ENCODE measurements around the gene CDK5. TPM values are rescaled to one million over a fixed set of nuclear protein-coding genes. Genes with fewer than 3 reads are reported as not detected.

CDK5 gene
- total RNA-seq = 10 to 100 TPM; 17.6 to 18.2 TPM

DNA sequence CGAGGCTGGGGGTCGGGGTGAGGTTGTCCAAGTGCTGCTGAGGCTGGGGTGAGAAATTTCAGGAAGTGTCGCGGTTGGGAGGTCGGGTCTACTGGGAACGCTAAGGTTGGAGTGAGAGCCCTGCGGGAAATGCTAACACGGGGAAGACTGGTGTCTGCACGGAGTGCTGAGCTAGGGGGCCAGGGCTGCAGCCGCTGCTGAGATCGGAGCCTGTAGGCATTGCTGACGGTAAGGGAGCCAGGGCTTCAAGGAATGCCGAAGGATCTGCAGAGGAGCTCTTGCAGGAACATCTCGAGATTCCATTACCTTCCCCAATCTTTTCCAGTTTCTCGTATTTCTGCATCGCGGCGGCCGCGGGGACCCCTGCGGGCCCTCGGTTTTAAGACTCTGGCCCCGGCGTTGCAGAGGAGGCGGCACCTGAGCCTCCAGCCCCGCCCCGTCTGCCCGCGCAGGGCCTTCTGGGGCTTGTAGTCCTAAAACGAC, at the start of gene CDK5:
CDK5 (minus strand) TSS at position 392 of the 483 bp plus-strand sequence; CDS start at position 343, 49 bp downstream.
- DNase-seq = no peak
- no peaks in the 10 kb centered on the region for H3K9me3 Mint-ChIP-seq
- peaks cover 59% of the 10 kb centered on the region for H3K4me1 Mint-ChIP-seq
- ChIA-PET POLR2A (interaction anchor here (1.0 to 1.3 kb wide), 2 partner anchors 9 to 13 kb away, joined by 3 read pairs; partner anchors contain the start of gene ASIC3), CTCF (no interaction called here)
- H3K36me3 Mint-ChIP-seq (ENCODE audit: low read depth) = peaks cover 11% of the 10 kb centered on the region
- peak within 1 kb of the TSS; percentile 84 for H3K4me3 Mint-ChIP-seq
- peaks cover 1% of the 10 kb centered on the region for H3K27me3 Mint-ChIP-seq
- peak within 1 kb of the TSS; percentile 94 for H3K27ac Mint-ChIP-seq

DNA sequence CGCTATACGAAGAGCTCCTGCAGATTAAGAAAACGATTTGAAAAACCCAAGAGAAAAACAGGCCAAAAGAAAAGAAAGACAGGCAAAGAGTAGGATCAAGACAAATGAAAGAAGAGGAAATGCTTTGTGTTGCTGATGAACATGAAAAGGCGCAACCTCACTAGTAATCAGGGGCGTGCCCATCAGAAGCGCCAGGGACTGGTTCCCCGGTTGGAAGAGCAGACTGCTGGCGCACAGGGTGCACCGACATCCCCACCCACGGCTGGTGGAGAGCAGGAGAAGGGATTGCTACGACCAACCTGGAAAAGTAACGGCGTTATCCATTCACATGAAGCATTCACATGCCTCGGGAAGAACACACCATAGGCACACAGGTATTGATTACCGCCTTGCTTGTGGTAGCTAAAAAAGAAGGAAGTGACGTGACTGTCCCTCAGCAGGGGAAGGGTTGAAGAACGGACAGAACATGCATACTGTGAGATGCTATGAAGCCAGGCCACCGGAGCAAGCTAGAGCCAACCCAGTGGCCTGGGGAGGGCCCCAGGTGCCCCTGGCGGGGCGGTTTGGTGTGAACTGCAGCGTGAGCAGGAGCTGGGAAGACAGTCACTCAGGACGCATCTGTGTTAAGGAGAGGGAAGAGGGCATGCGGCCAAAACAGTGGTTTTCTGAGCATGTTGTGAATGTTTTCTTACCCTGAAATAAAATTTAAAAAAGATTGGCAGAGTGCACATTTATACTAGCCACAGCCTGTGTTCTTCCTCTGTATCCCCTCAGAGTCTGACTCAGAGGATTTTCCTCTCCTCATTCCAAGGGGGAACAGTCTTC, 46.9 kb upstream of the CDK5 start:
- POLR2A ChIA-PET = interaction anchor here (1.2 to 1.3 kb wide), 2 partner anchors 11 to 15 kb away, joined by 4 read pairs; no protein-coding TSS in a partner anchor
- Mint-ChIP-seq H3K27ac (no peak overlapping the region), H3K4me1 (no peaks in the 10 kb centered on the region), H3K27me3 (no peaks in the 10 kb centered on the region), H3K36me3 (ENCODE audit: low read depth) (no peaks in the 10 kb centered on the region), H3K4me3 (no peak overlapping the region), H3K9me3 (no peaks in the 10 kb centered on the region)
- no peak for DNase-seq
- CTCF ChIA-PET = interaction anchor here (1.6 kb wide), 1 partner anchor 86 kb away, joined by 7 read pairs; no protein-coding TSS in a partner anchor

DNA sequence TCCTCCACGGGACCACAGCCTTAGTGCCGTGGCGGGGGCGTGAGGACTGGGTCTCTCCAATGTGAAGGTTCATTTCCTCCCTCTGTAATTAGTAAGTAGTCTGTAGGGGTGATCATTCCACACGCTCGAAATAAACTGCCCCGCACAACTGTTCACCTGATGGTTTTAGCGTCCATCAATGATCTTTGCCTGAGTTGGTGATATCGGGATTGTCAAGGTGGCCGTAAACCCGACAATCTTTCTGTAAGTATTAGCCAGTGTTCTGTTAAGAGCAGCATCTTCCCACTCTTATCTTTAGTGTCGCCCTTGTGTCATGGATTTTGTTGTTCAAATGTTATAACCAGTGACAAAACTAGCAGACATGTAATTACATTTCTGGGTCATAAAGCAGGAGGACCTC, 46.3 kb upstream of the CDK5 start:
- Mint-ChIP-seq H3K9me3 (no peaks in the 10 kb centered on the region), H3K4me3 (no peak overlapping the region), H3K27me3 (no peaks in the 10 kb centered on the region), H3K4me1 (no peaks in the 10 kb centered on the region), H3K36me3 (ENCODE audit: low read depth) (no peaks in the 10 kb centered on the region), H3K27ac (no peak overlapping the region)
- ChIA-PET CTCF (interaction anchor here (0.7 to 1.6 kb wide), 3 partner anchors 14 to 86 kb away, joined by 3 to 7 read pairs (median 5); partner anchors contain the start of gene ABCB8), POLR2A (interaction anchor here (1.2 to 1.3 kb wide), 2 partner anchors 12 to 16 kb away, joined by 4 read pairs; no protein-coding TSS in a partner anchor)
- no peak for DNase-seq

DNA sequence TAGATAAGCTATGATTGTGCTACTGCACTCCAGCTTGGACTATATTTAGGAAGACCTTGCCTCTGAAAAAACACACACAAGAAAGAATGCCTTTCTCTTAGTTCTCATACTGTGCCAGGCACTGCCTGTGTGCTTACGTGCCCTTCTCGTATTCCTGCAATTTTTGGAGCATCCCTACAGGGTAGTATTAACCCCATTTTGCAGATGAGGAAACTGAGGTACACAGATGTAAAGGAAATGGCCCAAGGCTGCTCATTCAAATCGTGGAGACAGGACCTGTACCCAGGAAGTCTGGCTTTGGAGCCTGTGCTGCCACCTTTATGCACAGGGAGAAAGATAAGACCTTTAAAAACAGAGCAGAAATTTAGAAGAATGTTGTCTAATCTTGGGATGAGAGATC, 45.3 kb upstream of the CDK5 start:
- no peaks in the 10 kb centered on the region for H3K9me3 Mint-ChIP-seq
- H3K4me3 Mint-ChIP-seq = no peak overlapping the region
- no peak overlapping the region for H3K27ac Mint-ChIP-seq
- ChIA-PET POLR2A (interaction anchor here (1.3 kb wide), 1 partner anchor 13 kb away, joined by 4 read pairs; no protein-coding TSS in a partner anchor), CTCF (interaction anchor here (0.9 kb wide), 1 partner anchor 74 kb away, joined by 5 read pairs; the partner anchor contains the start of gene ABCB8)
- H3K27me3 Mint-ChIP-seq = no peaks in the 10 kb centered on the region
- no peaks in the 10 kb centered on the region for H3K36me3 Mint-ChIP-seq (ENCODE audit: low read depth)
- H3K4me1 Mint-ChIP-seq = no peaks in the 10 kb centered on the region
- DNase-seq = no peak

- no peaks in the 10 kb centered on the region for H3K27me3 Mint-ChIP-seq
- no peaks in the 10 kb centered on the region for H3K4me1 Mint-ChIP-seq
- no peak for DNase-seq
- H3K4me3 Mint-ChIP-seq = no peak overlapping the region
- H3K27ac Mint-ChIP-seq = no peak overlapping the region
- POLR2A ChIA-PET = no interaction called here
- H3K36me3 Mint-ChIP-seq (ENCODE audit: low read depth) = no peaks in the 10 kb centered on the region
- CTCF ChIA-PET = no interaction called here
- H3K9me3 Mint-ChIP-seq = no peaks in the 10 kb centered on the region
Observed at GRCh38 chr7:151101621-151102396, 44.1 kb upstream of the CDK5 start.

DNA sequence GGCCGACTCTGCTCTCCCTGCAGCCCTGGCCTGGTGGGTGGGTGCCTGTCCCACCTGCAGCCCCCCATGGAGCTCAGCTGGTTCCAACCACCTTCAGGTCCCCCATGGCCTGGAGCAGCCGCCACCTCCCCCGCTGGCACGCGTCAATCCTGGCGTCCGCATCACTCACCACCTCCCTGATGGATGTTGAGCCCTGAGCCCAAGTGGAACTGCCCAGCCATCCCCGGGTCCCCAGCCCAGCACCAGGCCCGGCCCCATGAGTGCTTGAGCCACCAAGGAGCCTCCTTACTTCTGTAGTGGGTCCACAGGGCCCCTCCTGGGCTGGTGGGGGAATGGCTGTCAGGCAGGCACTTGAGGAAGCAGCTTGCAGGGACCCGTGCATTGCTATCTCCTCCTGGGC, 43.2 kb upstream of the CDK5 start:
- ChIA-PET POLR2A (no interaction called here), CTCF (no interaction called here)
- Mint-ChIP-seq H3K27ac (no peak overlapping the region), H3K4me3 (no peak overlapping the region), H3K4me1 (peaks cover 3% of the 10 kb centered on the region), H3K27me3 (no peaks in the 10 kb centered on the region), H3K9me3 (no peaks in the 10 kb centered on the region), H3K36me3 (ENCODE audit: low read depth) (no peaks in the 10 kb centered on the region)
- no peak for DNase-seq

DNA sequence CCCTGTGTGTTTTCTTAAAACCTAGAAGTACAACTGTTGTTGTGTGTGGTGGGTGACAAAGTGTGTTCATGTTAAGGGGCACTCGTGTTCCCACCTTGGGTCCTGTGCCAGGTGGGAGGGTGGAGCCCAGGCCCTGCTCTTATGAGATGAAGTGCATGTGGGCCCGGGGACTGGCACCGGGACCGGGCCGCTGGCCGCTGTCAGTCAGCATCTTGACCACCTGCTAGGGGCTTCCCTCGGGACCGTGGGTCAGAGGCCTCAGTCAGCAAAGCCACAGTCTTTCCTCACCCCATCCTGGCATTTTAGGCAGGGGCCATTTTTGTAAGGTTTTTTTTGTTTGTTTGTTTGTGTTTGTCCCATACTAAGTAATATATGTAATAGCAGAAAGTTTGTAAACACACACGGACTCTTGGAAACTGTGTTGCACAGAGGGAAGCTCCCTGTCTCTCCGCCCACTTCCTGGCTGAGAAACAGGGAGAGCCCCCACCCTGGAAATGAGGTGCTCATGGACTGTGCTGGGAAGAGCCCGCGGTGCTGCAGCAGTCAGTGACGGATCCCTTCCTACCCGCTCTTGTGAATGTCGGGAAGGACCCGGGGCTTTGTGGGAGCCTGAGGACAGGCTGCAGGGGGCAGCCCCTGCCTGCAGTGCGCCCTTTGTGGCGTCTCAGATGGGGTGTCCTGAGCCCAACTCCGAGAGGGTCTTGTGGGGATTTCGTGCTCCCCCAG, 42.0 kb upstream of the CDK5 start:
- Mint-ChIP-seq H3K4me3 (no peak overlapping the region), H3K27ac (no peak overlapping the region), H3K4me1 (peaks cover 5% of the 10 kb centered on the region), H3K36me3 (ENCODE audit: low read depth) (no peaks in the 10 kb centered on the region), H3K9me3 (no peaks in the 10 kb centered on the region), H3K27me3 (no peaks in the 10 kb centered on the region)
- POLR2A ChIA-PET = no interaction called here
- DNase-seq = no peak
- CTCF ChIA-PET = interaction anchor here (0.6 kb wide), 1 partner anchor 334 kb away, joined by 7 read pairs; no protein-coding TSS in a partner anchor

DNA sequence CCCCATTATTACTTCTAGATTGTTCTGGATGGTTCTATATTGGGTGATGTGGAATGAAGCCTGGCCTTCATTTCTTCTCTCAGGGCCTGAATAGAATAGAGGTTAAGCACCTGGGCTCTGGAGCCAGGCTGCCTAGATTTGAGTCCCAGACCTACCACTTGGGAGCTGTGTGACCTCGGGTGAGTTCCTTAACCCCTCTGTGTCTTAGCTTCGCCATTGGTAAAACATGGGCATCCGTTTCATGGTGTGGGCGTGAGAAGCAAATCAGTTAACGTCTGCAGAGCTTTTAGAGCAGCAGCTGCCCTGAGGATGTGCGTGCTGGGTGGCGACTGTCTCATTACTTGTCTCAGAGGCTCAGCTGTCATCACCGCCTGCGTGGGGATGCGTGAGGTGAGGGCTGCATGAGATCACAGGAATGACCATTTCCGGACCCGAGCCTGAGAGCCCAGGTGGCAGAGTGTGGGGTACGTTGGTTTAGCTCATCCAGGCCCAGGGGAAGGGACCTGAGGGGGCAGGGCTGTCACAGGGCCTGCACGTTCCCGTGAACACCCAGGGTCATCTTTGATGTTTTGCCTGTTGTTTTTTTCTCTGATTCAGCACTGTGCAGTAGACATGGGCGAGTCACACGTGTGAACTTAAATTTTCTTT, 38.3 kb upstream of the CDK5 start:
- CTCF ChIA-PET = interaction anchor here (0.7 to 1.8 kb wide), 3 partner anchors 11 to 131 kb away, joined by 3 to 9 read pairs (median 5); partner anchors contain the start of genes ABCB8 and ABCF2

DNA sequence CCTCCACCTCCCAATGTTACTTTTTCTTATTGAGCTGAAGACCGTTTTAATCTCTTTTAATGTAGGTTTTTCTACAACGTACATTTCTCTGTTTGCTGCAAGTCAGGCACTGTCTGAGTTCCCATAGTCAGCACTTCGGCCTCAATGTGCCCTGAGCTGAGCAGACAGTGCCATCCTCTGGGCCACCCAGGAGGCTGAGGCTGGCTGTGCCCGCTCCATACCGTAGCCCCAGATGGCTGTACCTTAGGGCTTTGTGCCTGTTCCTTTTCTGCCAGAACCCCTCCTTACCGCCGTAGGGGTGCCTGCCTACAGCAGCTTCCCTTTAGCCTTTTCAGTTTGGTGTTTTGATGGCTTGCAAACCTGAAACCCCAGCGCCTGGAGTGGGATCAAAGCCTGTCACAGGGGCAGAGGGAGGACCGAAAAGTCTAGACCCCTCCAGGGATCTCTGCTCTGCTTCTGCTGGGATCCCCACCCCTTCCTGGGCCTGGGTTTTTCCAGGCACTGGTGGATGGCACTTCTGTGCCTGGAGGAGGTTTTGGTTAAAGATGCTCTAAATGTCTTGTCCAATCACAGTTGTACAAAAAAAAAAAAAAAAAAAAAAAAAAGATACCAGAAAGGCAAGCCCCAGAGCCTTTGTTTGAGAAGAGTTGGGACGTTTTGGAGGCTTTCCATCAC, 37.6 kb upstream of the CDK5 start:
- H3K27me3 Mint-ChIP-seq = no peaks in the 10 kb centered on the region
- no peaks in the 10 kb centered on the region for H3K36me3 Mint-ChIP-seq (ENCODE audit: low read depth)
- CTCF ChIA-PET = interaction anchor here (0.7 to 1.8 kb wide), 6 partner anchors 10 to 1383 kb away, joined by 3 to 9 read pairs (median 4); partner anchors contain the start of genes ABCB8 and ABCF2
- peaks cover 13% of the 10 kb centered on the region for H3K4me1 Mint-ChIP-seq
- no peaks in the 10 kb centered on the region for H3K9me3 Mint-ChIP-seq
- no peak overlapping the region for H3K4me3 Mint-ChIP-seq
- no peak overlapping the region for H3K27ac Mint-ChIP-seq
- DNase-seq = no peak
- POLR2A ChIA-PET = interaction anchor here (1.5 kb wide), 1 partner anchor 33 kb away, joined by 3 read pairs; no protein-coding TSS in a partner anchor

More for the DNA sequence above, 38.3 kb upstream of the CDK5 start:
- Mint-ChIP-seq H3K27ac (peak overlapping the region; percentile 65), H3K27me3 (no peaks in the 10 kb centered on the region), H3K4me1 (peaks cover 13% of the 10 kb centered on the region), H3K4me3 (no peak overlapping the region), H3K9me3 (no peaks in the 10 kb centered on the region), H3K36me3 (ENCODE audit: low read depth) (no peaks in the 10 kb centered on the region)
- POLR2A ChIA-PET = interaction anchor here (1.5 kb wide), 1 partner anchor 34 kb away, joined by 3 read pairs; no protein-coding TSS in a partner anchor
- no peak for DNase-seq

- H3K36me3 Mint-ChIP-seq (ENCODE audit: low read depth) = no peaks in the 10 kb centered on the region
- peaks cover 13% of the 10 kb centered on the region for H3K4me1 Mint-ChIP-seq
- ChIA-PET POLR2A (interaction anchor here (1.5 kb wide), 1 partner anchor 32 kb away, joined by 3 read pairs; no protein-coding TSS in a partner anchor), CTCF (interaction anchor here (0.7 to 1.8 kb wide), 4 partner anchors 9 to 1382 kb away, joined by 3 to 6 read pairs (median 4); no protein-coding TSS in a partner anchor)
- no peak for DNase-seq
- H3K27ac Mint-ChIP-seq = no peak overlapping the region
- H3K9me3 Mint-ChIP-seq = no peaks in the 10 kb centered on the region
- no peak overlapping the region for H3K4me3 Mint-ChIP-seq
- no peaks in the 10 kb centered on the region for H3K27me3 Mint-ChIP-seq
Observed at GRCh38 chr7:151094675-151095074, 37.0 kb upstream of the CDK5 start.

GRCh38 chr7:151093748-151094147, 36.1 kb upstream of the CDK5 start:
- H3K36me3 Mint-ChIP-seq (ENCODE audit: low read depth) = no peaks in the 10 kb centered on the region
- H3K4me1 Mint-ChIP-seq = peaks cover 18% of the 10 kb centered on the region
- CTCF ChIA-PET = interaction anchor here (1.4 to 1.8 kb wide), 2 partner anchors 9 to 27 kb away, joined by 3 to 5 read pairs; no protein-coding TSS in a partner anchor
- no peaks in the 10 kb centered on the region for H3K9me3 Mint-ChIP-seq
- no peak for DNase-seq
- H3K4me3 Mint-ChIP-seq = no peak overlapping the region
- POLR2A ChIA-PET = no interaction called here
- H3K27me3 Mint-ChIP-seq = no peaks in the 10 kb centered on the region
- no peak overlapping the region for H3K27ac Mint-ChIP-seq
